GM18868 (cell line): ENCODE measurements around the gene GPR142.
"Not testable (repeated sequence)": the region's sequence is repeated elsewhere in the genome, so short reads cannot be mapped to it uniquely, and the experiment has no call there.

ENCODE experiments used
- ATAC-seq: cut with Tn5 transposase; IDR thresholded peaks from one replicate; pipeline ENCODE4 v1.9.1; 2021; ENCODE audit warnings: mild to moderate bottlenecking, moderate library complexity; ENCODE audit not compliant: unreplicated experiment

GPR142 gene

DNA sequence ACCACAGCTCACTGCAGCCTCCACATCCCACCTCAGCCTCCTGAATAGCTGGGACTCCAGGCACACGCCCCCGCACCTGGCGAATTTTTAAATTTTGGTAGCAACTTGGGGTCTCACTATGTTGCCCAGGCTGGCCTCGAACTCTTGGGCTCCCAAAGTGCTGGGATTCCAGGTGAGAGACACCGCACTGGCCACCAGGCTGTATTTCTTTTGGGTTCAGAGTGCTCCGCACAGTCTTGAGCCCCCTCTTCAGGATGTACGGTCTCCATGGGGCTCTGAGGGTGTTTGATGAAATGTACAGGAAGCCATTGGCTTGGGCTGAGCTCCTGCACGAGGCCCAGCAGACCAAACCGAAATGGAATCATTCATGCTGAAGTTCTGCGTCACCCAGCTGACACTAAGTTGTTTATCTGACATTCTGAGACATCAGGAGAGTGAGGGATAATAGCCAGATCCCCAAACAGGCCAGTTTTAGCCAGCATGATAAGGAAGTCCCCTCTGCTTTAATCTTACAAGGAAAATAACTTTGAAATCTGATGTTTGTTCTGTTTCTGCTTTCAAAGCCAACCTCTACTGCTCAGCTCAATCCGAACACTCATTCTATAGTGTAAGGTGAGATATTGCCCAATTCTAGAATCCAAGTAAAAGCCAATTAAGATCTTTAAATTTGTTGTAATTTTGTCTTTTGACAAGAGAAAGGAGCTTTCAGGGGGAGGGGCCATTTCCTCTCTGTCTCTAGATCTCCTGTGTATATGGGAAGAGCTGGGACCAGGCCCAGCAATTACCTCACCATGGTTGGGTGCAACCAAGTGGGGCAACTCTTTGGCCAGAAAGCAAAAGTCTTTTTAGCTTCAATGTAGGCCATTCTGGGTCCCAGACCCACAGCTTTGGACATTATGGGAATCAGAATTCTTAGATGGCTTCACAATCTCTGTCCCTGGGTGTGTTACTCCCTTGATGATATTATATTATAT is 23.7 kb downstream of the GPR142 start:
- ATAC-seq = no peak

DNA sequence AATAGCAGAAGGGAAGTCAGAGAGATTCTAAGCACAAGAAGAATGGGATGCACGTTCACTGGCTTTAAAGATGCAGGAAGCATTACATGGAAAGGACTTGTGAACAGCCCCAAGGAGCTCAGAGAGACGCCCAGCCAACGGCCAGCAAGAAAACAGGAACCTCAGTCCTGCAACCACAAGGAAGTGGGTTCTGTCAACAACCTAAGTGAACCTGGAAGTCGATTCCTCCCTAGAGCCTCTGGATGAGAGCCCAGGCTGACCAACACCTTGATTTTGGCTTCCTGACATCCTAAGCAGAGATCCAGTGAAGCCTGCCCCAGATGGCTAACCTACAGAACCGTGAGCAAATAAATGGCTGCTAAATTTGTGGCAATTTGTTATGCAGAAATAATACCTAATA is 24.5 kb downstream of the GPR142 start:
- no peak for ATAC-seq

DNA sequence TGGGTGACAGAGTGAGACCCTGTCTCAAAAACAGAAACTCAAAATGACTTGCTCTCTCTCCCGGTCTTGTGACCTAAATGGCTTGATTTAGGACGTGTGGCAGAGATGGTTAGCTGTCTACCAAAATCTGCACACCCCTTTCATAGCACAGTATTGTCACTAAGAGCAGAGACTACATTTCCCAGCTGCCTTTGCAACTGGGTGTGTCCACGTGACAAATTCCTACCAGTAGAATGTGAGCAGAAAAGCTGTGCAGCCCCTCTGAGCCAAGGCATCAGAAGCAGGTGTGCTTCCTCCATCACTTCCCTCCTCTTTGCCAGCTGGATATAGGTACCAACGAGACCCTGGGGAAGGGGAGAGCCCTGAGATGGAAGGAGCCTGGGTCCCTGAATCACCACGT is 25.5 kb downstream of the GPR142 start:
- no peak for ATAC-seq

DNA sequence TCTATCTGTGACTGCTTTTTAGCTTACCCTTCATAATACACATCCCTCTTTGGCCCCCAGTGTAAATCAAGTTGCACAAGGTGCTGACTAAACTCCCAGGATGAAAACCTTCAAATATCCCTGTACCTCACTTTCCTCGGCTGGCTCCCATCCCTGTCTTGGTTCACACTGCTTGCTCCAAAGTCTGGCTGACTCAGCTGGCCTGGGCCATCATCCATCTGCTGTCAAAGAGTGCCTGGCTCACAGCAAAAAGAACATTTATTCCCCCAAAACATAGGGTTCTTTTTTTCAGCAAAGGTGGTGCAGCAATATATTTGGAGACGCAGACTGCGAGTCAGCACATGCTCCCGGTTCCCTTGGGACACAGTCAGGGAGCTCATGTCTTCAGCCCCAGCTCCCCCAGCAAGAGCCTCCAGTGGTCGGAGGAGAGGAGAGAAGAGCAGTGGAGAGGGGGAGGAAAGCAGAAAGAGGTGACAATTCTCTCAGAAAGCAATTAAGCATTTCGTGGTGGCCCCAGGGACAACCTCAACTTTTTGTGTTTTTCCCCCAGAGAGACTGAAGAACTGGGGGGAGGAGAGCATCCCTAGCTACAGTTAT is 26.1 kb downstream of the GPR142 start:
- no peak for ATAC-seq

DNA sequence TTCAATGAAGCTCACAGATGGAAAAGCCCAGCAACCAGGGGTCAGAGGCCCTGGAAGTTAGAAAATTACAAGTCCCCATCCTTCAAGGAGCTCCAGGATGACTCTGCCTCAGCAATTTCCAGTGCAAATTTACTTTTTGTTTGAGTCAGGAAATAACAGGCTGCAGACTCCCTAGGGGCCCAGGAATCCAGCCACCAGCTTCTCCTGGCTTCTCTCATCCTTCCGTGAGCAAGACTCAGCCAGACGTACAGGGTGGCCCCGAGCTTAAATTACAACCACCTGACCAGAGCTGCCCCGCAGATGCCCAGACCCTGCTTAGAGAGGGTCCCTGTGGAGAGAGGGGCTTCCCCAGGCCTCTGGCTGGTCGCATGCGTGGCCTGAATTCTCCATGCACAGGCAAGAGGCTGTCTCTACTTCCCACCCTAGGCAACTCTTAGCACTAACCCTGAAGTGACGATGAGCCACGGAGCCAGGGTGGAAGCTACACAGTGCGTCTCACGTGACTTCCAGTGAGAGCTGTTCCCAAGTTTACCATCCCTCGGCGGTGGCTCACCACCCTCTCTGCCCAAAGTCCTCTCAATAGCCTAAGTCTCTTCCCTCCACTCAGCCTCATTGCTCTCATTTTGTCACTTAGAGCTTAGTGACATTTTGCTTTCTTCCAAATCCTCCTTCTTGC is 27.1 kb downstream of the GPR142 start:
- no peak for ATAC-seq

DNA sequence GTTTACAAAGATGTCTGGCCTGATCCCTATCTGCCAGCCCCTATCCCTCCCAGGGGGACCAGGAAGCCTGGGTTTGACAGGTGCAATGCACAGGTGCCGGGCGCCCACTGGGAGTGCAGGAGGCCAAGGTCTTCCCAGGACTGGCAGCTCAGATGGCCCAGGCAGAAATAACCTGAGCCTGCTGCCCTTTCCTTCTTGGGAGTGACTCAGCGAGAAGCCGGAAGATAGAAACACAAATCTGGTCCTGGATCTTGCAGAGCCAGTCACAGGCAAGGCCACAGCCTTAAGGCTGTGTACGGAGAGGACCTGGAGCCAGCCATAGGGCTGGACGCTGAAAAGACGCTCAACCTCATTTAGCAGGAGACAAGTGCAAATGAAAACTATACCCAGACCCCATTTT is 27.7 kb downstream of the GPR142 start:
- no peak for ATAC-seq

DNA sequence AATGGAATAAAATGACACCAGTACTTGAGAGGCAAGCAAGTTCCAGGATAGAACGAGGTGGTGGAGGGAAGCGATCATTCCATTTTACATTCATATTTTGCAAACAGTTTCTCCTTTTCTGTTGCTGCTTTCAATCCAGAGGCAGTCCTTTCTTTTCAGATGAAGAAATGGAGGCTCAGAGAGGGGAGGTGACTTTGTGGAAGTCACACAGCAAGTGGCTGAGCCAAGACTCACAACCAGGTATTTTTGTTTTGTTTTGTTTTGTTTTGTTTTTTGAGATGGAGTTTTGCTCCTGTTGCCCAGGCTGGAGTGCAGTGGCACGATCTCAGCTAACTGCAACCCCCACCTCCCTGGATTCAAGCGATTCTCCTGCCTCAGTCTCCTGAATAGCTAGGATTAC is 29.3 kb downstream of the GPR142 start:
- no peak for ATAC-seq

DNA sequence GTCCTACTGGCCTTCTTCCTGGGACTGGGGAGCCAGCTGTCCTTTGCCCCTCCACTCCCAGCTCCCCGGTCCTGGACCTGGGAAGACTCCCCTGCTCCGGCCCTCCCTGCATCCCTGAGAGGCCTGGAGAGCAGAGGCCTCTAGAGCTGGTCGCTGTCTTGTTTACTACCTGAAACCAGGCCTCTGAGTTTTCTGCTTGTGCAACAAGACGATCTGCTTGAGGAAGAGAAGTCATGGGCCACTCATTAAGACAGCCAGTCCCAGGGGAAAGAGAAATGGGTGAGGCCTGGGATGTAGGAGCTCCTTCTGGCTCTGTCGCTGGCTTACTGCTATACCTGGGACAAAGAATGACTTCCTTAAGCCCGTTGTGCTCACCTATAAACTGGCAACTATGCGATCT is 34.7 kb downstream of the GPR142 start:
- no peak for ATAC-seq

DNA sequence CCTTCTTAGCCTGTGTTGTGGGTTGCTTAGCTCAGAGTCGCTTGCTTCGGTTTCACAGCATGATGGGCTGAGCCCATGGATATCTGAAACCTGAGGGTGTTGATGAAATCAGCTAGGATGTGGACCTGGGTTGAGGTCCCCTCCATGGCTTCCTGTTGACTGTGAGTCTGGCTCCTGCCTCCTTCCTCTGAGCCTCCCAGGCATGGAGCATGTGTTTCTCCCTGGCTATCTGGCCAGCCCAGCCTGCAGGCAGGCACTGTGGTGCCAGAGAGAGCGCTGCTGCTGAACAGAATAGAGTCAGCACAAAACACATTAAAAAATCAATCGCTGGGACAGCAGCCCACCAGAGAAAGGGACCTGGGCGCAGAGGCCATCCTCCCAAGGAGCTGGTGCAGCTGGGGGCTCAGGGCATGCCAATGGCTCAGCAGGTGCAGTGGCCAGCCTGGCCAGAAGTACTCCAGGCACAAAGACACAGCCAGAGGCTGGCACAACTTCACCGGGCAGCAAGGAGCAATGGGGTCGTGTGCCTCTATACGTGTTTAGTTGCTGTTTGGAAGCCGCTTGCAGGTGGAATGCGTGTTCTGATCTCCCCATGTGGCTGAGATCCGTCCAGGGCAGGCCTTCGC is 36.3 kb downstream of the GPR142 start:
- no peak for ATAC-seq

DNA sequence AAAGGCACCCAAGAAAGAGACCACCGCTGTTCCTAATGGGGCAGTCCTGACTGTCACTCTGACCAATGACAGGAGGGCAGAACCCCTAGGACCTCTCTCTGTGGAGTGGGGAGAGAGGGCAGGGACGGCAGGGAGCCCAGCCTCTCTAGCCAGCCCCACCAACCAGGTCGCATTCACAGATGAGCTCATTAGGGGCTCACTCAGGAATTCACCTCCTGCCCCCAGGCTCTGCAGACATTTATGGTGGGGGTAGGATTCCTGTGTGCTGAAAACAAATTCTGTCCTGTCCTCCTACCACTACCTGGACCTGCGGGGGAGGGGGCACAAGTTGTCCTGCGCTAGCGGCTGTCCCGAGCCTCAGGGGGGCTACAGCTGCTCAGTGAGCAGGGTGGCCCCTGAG is 36.9 kb downstream of the GPR142 start:
- no peak for ATAC-seq

DNA sequence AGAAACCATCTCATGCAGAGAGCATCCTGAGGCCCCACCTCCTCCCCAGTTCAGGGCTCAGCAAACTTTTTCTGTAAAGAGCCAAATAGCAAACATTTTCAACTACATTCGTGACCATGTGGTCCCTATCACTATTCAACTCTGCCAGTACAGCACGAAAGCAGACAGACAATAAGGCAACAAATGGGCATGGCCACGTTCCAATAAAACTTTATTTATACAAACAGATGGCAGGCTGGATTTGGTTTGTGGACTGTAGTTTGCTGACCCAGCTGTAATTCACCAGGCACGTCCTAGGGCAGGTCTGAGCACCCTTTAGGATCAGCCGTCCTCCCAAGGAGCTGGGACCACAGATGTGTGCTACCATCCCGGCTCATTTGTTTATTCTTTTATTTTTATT is 37.5 kb downstream of the GPR142 start:
- ATAC-seq = no peak

DNA sequence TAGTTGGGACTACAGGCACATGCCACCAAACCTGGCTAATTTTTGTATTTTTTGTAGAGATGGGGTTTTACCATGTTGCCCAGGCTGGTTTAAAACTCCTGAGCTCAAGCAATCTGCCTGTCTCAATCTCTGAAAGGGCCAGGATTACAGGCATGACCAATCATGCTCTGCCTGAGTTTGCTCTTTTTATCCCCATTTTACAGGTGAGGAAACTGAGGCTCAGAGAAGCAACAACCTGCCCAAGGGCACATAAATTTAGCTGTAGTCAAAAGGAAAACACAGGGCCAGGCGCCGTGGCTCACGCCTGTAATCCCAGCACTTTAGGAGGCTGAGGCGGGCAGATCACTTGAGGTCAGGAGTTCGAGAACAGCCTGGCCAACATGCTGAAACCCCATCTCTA is 38.0 kb downstream of the GPR142 start:
- ATAC-seq = not testable (repeated sequence)

DNA sequence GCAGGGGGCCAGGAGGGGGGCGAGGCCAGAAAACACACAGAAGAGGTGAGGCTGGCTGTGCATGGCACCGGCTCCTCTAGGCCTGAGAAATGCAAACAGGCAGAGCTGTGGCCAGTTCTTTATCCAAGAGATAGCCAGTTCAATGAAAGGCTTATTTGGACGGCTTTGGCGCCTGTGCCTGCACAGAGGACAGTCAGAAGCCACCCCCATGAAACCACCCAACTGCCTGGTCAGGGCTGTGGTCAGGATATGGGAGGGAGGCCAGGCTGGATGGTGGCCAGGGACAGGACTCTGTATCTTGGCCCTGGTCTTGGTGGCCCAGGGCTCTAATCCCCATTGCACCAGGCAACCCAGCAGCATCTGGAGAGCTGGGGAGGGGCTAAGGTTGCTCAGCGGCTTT is 40.1 kb downstream of the GPR142 start:
- ATAC-seq = no peak

DNA sequence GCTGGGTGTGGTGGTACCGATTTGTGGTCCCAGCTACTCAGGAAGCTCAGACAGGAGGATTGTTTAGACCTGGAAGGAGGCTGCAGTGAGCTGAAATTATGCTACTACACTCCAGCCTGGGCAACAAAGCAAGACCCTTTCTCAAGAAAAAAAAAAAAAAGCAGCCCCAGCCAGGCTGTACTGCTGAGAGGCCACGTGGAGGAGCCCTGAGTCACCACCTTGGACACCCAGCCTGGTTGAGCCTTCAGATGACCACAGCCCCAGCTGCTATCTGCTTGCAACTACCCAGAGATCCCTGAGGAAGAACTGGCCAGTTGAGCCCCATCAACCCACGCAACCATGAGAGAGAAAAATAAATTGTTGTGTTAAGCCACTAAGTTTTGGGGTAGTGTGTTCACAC is 41.0 kb downstream of the GPR142 start:
- no peak for ATAC-seq

DNA sequence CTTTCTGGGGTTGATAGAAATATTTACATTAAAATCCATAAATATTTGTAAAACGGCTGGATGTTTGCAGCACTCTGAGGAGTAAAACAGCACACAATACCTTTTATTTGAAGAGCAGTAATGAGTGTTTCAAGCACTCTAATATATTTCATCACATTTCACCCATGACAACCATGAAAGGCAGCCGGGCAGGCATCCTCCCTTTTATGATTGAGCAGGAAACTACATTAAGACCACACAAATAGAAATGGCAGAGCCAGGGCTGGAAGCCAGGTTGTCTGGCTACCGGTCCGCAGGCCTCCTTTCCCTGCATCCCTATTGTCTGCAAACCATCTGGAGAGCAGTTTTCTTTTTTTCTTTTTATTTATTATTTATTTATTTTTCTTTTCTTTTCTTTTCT is 41.5 kb downstream of the GPR142 start:
- no peak for ATAC-seq

DNA sequence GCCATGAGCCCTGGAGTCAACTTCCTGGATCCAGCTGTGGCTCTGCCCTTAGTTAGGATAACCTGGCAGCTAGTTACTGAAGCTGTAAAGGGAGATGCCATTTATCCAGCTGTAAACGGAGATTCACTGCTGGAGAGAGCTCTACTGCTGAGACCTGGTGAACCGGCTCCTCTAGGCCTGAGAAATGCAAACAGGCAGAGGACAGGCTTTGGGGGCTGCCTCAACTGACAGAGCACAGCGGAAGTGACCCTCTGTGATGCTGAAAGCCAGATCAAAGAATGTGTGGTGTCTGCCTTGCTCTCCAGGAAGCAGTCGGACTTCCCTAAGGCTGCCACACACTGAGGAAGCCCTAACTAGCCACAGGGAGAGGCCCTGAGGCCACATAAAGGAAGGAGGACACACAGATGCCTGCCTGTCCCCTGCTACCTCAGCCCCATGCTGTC is 42.7 kb downstream of the GPR142 start:
- no peak for ATAC-seq

DNA sequence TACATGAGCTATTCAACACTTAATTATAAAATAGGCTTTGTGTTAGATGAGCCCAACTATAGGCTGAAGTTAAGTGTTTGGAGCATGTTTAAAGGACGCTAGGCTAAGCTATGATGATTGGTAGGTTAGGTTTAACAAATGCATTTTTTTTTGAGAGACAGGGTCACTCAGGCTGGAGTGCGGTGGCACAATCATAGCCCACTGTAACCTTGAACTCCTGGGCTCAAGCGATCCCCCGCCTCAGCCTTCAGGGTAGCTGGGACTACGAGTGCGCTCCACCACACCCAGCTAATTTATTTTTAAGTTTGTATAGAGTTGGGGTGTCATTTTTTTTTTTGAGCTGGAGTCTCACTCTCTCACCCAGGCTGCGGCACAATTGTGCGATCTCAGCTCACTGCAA is 45.3 kb downstream of the GPR142 start:
- no peak for ATAC-seq

DNA sequence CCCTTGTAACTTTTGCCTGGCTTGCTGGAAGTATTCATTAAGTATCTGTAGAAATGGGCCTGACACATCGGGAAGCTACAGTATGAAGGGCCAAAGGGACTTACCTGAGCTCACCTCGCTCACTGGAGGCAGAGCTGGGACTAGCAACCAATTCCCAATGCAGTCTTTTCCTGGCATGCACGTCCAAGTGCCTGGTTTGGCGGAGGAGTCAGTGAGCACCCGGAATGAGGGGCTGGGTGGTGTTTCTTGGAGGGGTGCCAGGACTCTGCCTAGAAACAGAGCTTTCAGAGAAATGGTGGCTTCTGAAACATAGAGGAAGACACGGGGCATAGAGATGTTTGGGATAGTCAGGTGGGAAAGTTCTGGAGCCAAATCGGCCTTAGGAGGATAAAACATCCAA is 46.2 kb downstream of the GPR142 start:
- ATAC-seq = no peak

DNA sequence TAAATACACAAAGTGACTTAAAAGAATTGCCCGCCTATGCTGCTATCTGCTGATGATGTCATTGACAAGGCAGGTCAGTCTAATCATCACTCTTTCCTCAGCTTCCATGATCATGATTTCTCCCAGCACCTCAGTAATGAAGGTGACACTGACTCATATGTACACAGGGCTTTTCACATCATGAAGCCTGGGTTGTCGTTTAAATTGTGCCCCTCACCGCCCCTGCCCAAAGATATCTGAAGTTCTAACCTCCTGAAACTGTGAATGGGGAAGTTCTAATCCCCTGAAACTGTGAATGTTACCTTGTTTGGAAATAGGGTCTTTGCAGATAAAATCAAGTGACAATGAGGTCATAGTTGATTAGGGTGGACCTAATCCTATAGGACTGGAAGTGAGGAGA is 47.2 kb downstream of the GPR142 start:
- no peak for ATAC-seq

DNA sequence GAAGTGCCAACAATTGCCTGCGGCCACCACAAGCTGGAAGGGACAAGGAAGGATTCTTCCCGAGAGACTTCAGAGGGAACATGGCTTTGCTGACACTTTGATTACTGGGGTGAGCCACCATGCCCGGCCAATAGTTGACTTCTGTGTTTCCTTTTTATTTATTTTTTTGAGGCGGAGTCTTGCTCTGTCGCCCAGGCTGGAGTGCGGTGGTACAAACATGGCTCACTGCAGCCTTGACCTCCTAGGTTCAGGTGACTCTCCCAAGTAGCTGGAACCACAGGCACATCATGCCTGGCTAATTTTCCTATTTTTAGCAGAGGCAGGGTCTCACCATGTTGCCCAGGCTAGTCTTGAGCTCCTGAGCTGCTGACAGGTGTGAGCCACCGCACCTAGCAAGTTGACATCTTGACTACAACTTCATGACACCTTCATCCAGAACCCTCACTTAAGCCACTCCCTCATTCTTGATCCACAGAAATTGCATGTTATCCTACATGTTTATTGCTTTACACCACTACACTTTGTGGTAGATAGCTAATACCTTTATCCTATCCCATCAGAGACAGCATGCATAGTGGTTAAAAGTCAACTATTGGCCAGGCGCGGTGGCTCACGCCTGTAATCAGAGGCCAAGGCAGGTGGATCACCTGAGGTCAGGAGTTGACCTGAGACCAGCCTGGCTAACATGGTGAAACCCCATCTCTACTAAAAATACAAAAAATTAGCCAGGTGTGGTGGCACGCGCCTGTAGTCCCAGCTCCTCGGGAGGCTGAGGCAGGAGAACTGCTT is 48.5 kb downstream of the GPR142 start:
- no peak for ATAC-seq
